ENCODE measurements around the gene LAPTM4A.
A peak's percentile ranks its signal among the peaks of the same experiment; 100 is the strongest.
"Not testable (repeated sequence)": the region's sequence is repeated elsewhere in the genome, so short reads cannot be mapped to it uniquely, and the experiment has no call there.

LAPTM4A gene

DNA sequence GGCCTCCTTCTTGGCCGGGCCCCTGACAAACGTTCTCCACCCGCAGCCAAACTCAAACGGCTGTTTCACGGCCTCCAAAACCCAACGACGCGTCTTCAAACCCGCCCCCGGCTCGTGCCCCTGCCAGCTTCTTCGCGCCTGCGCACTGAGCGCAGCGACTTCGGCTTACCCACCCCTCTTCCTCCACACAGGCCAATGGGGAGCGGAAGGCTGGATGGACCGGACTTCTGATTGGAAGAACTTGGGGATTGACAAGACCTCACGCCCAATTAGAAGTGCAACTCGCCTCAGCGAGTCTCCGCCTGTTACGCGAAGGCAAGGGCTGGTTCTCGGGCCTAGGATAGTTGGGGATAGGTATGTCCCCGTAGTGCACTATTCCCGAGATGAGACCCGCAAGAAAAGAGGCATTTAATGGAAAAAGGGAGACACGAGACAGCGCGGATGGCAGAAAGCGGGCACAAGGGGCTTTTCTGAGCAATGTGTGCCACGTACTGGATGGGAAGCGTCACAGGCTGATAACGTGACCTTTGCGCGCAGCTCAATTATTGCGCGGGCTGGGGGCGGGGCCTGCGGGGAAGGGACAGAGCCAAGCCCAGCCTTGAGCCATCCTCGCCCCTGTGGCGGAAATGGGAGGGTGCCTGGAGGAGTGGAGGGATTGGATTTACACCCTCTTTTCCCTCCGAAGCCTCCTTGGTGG lies at the start of gene LAPTM4A:
TSS of gene LAPTM4A (minus strand) at position 97 of the 697 bp plus-strand sequence. CDS start 108 bp downstream, outside the sequence.
- DNase-seq, result peak; percentile 99

DNA sequence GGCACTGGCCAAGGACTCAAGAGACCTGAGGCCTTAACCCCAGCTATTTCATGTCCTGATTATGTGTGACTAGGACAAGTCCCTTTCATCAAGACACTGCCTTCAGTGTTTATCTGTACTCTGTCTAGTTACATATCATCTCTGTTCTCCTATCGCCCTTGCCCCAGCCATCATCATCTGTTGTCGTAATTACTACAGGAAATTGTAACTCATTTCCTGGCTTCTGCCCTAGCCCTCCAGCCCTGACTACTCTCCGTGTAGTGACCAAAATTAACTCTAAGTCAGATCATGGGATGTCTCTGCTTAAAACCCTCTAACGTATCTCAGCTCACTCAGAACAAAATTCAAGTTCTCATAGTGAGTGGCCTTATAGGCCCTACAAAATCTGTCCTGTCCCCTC lies 49.3 kb upstream of the LAPTM4A start:
- DNase-seq, result no peak

DNA sequence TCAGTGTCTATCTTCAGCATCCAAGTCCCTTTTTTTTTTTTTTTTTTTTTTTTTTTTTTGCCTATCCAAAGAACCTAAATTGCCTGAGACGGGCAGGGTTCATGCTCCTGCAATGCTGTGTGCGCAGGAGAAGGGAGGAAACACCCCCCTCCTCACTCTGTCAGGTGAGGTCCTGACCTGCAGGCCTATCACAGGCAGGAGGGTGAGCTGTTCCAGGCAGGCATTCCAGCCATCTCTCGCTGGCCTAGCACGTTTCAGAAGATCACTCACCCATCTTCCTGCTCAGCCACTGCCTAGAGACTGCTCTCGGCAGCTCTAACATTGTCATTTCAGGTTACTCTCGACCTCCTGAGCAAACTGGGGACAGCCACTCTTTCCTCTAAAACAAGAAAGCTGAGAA lies 48.4 kb upstream of the LAPTM4A start:
- DNase-seq, result no peak

DNA sequence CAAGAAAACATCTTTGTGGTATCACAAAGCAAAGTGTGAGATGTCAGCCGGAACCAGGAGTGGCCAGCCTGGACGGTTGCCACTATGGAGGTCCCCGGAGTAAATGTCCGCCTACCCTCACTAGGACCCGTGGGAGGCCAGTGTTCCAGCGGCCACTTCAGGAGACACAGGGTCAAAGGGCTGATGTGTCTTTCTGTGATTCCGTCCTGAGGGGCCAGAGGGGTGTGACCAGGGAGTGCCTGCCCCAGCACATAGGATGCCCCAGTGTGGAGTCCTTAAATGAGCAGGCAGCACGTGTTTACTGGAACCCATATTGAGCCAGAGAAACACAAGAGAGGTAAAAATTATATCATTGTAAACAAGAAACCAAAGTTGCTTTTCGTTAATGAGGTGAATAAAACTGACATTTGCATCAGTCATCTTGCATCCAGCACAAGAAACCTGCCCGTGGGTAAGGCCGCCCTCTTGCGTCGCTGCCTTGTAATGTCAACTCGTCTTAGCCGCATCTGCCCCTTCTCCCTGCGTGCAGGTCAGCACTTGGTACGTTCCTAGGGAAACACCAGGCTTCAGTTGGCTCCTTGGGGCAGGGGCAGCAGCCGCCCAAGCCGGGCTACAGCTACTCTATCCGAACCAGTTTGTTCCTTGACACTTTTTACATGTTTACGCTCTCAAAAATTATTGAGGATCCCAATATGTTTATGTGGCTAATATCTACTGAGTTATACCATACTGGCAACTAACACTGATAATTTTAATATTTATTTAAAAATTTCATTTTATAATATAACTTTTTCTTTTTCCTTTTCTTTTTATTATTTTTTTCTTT lies 46.7 kb upstream of the LAPTM4A start:
- DNase-seq, result peak; percentile 71

DNA sequence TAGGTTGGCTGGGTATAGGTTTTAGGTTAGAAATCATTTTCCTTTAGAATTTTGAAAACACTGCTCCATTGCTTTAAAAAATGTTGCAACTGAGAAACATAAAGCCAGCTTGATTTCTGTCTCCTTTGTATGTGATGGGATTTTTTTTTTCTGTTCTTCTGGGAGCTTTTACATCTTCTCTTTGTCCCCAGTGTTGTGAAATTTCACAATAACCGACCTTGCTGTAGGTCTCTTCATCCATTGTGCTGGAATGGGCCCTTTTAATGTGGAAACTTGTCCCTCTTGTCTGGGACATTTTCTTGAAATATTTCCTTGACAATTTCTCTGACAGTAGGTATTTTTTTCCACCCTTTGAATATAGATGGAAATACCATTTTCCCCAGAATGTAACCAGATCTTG lies 44.0 kb upstream of the LAPTM4A start:
- DNase-seq, result no peak

DNA sequence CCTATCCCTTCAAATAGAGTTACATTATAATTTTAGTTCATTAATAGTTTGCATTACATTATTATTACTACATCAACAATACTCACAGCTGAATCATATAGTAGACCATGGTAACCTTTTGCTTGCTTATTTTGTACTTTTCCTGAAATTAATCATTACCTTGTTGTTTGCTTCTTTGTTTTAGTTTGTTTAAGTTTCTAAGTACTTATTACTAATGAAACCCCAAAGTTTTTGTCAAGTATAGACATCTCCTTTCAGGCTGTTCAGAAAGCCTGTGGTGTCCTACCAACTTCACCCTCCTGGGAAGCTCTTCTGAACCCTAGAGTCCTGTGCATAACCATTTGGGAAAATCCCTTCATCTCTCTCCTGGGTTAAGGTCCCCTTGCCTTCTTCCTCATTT lies 43.5 kb upstream of the LAPTM4A start:
- no peak for DNase-seq

DNA sequence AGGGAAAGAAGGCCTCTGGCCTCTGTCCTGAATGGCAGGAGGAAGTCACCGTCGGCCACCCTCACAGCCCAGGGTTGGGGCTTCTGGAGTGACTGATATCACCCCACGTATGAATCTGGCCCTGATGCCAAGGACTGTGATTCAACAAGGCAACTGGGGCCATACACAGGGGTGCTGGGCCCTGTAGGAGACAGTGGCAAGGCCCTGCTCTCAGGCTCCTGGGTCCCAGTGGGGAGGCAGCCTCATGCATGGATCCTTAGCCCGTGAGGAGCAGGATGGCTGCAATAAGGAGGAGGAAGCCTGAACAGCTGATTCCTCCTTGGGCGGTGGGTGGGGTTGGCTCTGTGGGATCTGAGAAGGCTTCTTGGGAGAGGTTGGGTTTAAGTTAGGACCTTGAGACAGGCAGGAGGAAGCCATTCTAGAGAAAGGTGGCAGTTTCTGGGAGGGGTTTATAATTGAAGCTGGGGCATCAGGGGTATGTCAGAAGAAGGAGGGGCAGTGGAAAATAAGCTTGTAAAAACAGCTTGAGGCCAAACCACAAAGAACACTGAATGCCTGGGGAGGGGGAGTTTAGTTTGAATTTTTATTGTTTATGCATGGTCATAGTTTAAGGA lies 42.8 kb upstream of the LAPTM4A start:
- no peak for DNase-seq

DNA sequence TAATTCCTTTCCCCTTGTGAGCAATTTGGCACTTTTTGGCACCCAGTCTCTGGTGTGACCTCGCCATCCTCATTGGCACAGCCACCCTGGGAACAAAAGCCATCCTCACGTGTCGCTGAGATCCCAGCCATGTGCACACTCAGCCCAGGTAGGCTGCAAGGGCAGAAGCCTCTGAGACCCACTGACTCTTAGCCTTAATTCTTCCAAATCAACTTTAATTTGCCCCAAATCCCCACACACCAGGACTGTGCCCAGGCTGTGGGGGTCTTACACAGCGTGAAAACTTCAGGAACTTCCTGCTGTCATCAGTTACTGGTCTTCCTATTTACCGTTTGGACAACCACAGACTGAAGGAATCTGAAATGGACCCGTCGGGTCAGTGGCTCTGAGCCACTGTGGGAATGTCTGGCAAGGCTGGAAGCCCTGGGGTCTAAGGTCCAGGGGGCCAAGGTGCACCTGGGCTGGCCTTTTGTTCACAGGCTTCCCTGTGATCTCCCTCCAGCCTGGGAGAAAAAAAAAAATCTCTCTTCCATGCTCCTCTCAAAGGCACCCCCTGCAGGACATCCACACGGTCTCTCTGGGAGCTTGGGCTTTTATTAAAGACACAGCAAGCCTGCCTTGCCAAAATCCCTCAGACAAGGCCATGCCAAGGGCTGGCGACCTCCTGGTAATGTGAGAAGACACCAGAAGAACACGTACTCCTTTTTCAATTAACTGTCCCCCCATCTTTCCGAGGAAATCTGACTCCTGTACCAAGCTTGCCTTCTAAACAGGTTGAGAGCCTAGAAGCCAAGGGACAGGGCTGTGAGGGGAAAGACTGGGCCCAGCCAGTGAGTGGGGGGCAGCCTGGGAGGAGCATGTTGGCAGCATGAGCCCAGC lies 42.1 kb upstream of the LAPTM4A start:
- DNase-seq, result no peak

DNA sequence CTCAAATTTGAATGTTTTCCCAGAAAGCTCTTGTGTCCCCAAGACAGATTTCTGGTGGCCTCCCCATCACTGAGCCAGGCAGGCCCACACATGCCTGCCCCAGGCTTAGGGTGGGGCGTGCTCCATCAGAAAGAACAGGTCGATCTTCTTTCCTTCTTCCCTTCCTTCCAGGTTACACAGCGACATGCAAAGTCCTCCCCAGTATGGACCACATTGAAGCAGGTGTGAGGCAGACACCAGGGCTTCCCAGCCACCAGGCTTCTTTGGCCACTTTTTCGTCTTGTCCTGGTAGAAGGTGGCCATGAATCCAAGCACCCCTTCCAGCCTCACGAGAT lies 41.4 kb upstream of the LAPTM4A start:
- no peak for DNase-seq

DNA sequence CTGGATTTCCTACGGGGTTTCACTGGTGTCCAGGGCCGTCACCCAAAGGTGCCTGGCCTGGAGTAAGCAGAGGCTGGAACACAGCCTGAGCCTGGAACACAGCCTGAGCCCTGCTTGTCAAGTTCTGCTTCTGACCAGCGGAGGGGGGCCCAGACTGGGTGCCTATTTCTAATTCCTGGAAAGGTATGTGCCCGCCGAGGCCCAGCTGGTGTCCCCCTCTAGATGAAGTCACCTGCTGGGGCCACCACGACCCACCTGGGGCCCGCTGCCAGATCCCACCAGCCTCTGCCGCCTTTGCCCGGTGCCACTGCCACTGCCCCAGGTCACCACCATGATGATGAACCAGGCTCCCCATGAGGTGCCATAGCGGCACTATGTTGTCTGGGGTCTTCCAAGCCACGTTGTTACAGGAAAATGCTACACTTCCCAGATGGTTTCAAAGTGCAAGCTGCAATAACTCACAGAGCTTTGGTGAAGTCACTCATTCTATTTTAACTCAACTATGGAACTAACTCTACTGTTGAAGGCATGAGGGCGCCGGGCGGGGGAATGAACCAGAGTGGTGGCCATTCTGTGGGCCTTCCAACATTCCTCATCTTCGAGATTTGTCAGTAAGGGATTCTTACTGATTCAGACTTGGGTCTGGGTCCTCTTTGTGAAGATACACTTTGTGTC lies 40.9 kb upstream of the LAPTM4A start:
- no peak for DNase-seq

DNA sequence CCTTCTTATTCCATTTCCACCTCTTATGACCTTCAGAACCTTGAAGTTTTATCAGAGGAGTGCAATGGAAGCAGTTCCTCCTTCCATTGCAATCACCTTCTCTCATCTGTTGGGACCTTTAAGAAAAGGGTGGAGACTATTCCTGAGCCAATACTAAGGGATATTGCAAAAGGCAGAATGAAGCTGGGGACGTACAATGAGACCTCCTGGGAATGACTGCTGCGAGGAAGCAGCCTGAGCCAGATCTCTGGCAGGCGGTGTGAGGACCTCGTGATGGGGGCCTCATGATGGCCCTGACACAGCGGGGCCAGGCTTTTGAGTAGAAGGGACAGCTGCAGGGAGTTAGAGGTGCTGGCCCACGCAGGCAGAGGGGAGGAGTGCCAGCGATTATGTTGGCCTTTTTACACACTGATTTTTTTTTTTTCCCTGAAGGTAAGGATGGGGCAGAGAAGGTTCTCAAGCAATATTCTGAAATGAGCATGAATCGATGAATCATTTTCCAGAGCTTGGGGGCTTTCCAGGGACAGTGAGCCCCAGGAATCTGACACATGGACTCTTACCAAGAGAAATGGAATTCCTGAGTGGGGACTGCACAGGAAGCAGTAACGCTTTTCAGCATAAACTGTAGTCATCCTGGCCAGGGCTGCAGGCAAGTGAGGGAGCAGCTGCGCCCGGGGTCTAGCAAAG lies 40.0 kb upstream of the LAPTM4A start:
- no peak for DNase-seq

DNA sequence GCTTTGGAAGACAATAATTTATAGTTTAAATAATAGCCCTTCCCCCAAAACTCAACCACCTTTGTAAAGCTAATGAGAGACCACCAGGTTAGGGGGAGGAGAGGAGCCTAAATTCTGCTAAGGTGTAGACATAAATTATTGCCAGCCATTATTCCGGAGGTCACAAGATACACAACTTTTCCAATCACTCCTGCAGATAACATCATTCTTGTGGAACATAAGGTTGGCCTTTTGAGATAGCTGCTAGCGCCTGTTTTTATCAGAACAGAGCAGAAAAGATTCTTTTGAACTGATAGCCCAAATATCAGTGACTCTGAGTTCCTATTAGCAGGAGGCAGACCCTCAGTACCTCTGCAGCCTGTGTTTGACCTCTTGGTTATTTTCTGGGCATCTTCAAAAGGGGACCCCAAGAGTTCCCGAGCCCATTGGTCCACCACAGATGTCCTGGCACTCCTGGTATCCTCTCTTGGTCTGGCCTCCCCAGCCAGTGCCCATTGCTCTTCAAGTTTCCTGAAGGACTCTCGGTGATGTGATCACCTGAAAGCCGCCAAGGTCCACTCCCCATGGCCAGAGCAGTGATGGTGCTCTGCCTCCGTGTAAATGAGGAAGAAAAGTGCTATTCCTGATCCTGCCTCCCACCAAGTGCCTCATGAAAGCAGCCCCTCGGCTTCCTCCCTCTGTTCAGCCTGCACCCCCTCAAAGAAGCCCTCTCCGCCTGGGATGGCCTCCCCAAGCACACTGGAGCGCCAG lies 38.5 kb upstream of the LAPTM4A start:
- no peak for DNase-seq

DNA sequence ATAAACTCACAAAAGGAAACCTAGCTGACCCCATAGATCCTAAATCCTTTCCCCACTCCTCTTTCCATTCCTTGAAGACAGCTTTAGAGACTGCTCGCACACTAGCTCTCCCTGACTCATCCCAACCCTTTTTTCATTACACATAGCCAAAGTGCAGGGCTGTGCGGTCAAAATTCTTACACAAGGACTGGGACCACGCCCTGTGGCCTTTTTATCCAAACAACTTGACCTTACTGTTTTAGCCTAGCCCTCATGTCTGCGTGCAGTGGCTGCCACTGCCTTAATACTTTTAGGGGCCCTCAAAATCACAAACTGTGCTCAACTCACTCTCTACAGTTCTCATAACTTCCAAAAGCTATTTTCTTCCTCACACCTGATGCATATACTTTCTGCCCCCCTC lies 34.5 kb upstream of the LAPTM4A start:
- DNase-seq, result not testable (repeated sequence)

DNA sequence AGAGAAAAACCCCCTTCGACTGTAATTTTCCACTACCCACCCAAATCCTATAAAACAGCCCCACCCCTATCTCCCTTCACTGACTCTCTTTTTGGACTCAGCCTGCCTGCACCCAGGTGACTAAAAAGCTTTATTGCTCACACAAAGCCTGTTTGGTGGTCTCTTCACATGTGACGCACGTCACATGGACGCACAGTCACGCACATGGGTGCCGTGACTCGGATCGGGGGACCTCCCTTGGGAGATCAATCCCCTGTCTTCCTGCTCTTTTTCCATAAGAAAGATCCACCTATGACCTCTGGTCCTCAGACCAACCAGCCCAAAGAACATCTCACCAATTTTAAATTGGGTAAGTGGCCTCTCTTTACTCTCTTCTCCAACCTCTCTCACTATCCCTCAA lies 31.4 kb upstream of the LAPTM4A start:
- DNase-seq, result not testable (repeated sequence)

DNA sequence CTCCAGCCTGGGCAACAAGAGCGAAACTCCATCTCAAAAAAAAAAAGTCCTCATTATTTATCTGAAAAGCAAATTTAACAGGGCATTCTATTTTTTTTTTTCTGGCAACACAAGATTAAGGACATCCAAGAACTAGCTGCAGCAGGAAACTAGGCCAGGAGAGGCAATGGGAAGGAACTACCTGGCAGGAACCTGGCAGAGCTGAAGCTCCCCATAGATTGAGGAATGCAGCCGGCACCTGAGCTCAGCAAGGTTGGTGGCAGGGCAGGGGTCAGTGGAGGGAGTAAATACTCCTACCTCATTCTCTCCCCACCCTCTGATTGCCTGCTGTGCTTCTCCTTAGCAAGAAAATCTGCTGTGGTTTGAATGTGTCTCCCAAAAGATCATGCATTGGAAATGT lies 30.4 kb upstream of the LAPTM4A start:
- DNase-seq, result no peak

DNA sequence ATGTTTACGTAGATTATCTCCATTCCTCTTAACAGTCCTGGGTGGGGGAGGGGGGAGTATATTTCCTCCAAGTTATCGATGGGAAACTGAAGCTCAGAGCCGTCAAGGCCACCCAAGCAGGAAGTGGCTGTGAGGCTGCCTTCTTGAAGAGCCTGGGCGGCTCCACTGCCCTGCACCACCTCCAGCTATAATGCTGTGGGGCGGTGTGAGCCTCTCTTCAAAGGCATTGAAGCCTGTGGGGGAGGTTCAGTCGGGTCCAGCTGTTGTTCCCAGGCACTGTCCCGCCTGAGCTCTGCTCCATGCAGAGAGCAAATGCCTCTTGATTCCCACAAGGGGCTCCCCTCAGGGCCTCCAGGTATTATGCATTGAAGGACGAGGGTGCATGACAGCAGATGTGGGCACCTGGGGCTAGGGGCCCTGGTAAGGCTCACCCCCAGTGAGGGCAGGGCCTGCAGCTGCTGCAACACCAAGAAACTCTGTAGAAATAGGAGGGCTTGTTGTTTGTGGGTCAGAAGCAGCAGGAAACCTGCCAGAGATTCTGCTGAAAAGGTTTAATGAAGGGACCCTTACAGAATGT lies 29.5 kb upstream of the LAPTM4A start:
- DNase-seq, result no peak

DNA sequence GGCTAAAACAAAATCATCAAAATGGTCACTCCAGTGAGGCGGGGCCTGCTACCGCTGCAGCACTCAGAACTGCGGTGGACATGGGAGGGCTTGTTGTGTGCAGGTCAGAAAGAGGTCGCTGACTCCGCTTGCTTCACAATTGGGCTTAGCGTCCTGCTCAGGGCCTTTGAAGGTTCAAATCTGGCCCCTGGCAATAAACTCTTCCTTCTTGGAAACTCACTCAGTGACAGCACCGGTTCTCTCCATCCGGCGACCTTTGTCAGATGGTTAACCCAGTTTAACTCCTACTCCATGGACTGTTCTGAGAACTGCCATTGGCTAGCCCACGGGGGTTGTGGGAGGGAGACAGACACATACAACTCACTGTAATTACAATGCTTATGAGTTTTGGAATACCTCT lies 29.0 kb upstream of the LAPTM4A start:
- no peak for DNase-seq

DNA sequence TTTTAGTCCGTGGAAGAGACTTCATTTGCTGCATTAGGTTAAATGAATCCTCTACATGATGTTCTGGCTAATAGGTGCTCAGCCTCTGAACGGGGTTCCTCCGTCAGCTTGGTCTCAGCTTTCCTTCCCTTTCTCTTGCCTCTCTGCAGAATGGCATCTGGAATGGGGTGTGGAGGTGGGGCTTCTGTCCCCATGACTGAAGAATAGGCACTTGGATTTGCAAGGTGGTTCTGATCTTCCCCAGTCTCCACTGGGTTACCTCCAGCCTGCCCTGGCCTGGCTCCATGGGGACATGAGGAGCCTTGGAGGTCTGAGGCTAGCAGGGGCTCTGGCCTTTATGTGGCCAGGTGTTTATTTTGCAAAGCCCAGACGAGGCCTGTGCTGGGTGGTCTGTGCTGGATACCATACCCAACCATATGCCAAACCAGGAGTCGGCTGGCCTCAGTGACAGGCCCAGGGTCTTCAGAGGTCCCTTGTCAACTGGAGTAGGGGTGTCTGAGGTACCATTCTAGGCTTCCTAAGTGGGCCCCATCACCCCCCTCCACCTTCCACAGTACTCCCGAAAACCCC lies 28.2 kb upstream of the LAPTM4A start:
- no peak for DNase-seq

DNA sequence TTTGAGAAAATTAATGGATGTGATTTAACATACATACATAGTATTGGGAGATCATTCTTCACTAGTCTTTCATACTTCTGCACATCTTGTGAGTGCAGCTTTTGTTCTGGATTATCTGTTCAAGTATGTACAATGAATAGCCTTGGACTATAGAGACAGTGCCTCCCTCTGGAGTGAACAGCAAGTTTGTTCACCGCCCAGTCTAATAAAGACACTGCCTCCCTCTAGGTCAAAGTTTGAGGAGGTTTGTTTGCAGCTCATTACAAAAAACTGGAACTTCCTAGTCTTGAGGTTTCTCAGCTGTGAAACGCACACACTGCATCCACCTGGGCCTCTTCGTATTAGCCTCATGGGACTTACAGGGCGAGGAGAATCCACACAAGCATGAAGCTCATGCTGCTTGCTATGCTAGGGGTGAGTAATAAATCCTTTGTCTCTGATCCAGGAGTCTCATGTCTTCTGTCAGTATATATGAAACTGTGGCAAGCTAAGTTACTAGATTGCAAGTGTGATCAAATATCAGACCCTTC lies 26.0 kb upstream of the LAPTM4A start:
- no peak for DNase-seq

DNA sequence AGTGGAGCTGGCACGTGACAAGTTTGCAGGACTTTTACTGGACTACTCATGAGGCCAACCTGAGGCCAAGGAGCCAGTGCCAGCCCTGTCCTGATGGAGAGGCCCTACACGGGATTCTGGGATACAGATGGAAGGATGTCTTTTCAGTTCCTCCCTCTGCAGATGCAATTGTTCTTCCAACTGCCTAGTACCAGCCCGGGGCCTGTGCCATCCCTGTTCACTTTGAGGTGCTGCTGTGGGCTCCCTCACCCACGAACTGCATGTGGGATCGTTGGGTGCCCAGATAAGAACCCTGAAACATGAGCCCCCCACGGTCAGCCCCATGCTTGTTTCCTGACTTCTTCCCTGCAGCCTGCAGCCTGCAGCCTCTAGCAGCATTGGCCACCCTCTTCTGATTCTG lies 25.3 kb upstream of the LAPTM4A start:
- DNase-seq, result no peak

All from NCI-H2081 treated with DMSO at 0.1 percent for 48 hours (cell line).